ENCODE data around the gene CLEC2D. TPM values are rescaled to one million over a fixed set of nuclear protein-coding genes. Genes with fewer than 3 reads are reported as not detected.

Gene CLEC2D
- total RNA-seq, 1 donor from 2014 or later, result 13.5 TPM

DNA sequence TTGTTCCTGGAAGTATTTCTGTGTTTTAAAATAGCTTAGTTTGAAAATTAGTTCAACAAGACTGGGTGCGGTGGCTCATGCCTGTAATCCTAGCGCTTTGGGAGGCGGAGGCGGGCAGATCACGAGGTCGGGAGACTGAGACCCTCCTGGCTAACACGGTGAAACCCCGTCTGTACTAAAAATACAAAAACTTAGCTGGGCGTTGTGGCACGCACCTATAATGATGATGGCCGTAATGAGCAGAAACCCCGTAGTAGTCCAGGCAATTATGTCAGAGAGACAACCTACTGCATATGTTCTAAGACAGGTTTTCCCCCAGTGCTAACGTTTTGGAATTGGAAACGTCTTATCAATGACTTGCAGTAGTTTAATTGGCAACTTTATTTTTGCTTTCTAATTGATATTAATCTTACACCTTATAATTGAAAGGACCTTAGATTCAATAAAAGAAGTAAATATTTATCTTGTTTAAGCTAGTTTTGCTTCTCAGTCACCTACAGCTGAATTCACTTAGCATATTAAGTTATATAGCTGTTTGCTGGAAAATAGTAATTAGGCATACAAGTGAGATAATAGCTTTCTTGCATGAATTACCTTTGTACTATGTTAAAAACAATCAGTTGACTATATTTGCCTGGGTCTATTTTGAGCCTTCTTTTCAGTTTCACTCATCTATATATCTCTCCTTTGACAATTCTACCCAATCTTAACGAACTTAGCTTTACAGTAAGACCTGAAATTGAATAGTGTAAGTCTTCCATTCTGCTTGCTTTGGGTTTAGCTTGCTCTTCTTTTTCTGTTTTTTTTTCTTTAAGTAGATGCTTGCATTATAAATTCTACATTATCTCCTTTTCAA, 47.8 kb downstream of the CLEC2D start:
- no peak for TF ChIP-seq POLR2AphosphoS5 (IDR thresholded peaks at IDR 0.05; ENCODE audit: insufficient read depth in 1 of 2, low read depth in 1 of 2)
- no peak for TF ChIP-seq POLR2A (IDR thresholded peaks at IDR 0.05)
- TF ChIP-seq, protein P1, sequence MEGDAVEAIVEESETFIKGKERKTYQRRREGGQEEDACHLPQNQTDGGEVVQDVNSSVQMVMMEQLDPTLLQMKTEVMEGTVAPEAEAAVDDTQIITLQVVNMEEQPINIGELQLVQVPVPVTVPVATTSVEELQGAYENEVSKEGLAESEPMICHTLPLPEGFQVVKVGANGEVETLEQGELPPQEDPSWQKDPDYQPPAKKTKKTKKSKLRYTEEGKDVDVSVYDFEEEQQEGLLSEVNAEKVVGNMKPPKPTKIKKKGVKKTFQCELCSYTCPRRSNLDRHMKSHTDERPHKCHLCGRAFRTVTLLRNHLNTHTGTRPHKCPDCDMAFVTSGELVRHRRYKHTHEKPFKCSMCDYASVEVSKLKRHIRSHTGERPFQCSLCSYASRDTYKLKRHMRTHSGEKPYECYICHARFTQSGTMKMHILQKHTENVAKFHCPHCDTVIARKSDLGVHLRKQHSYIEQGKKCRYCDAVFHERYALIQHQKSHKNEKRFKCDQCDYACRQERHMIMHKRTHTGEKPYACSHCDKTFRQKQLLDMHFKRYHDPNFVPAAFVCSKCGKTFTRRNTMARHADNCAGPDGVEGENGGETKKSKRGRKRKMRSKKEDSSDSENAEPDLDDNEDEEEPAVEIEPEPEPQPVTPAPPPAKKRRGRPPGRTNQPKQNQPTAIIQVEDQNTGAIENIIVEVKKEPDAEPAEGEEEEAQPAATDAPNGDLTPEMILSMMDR (IDR thresholded peaks at IDR 0.05), result no peak
- no peak for DNase-seq (ENCODE audit: extremely low spot score in 2 of 2)
- H3K36me3 ChIP-seq, result no peaks in the 10 kb centered on the region
- intact Hi-C loops (cut with DNase I), result no loop called here
- H3K9me3 ChIP-seq, result no peaks in the 10 kb centered on the region
- peaks cover 10% of the 10 kb centered on the region for H3K4me1 ChIP-seq
- H3K27ac ChIP-seq, result no peak overlapping the region
- no peaks in the 10 kb centered on the region for H3K27me3 ChIP-seq
- no peak overlapping the region for H3K4me3 ChIP-seq

DNA sequence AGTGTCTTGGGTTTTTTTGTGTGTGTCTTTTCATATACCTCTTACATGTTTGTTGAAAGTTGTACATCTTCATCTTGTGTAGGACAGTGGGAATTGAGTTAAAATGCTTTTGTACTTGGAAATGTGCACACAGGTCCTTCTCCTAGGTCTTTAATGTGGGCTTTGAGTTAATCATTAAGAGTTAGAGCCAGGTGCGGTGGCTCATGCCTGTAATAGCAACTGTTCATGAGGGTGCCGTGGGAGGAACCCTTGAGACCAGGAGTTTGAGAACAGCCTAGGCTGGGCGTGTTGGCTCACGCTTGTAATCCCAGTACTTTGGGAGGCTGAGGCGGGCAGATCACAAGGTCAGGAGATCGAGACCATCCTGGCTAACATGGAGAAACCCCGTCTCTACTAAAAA, 49.5 kb downstream of the CLEC2D start:
- intact Hi-C loops (cut with DNase I), result no loop called here
- no peaks in the 10 kb centered on the region for H3K9me3 ChIP-seq
- H3K4me1 ChIP-seq, result peaks cover 10% of the 10 kb centered on the region
- no peaks in the 10 kb centered on the region for H3K36me3 ChIP-seq
- TF ChIP-seq POLR2AphosphoS5 (IDR thresholded peaks at IDR 0.05; ENCODE audit: insufficient read depth in 1 of 2, low read depth in 1 of 2) (no peak), POLR2A (IDR thresholded peaks at IDR 0.05) (no peak)
- TF ChIP-seq, protein P1 (IDR thresholded peaks at IDR 0.05), result no peak
- no peak for DNase-seq (ENCODE audit: extremely low spot score in 2 of 2)
- H3K4me3 ChIP-seq, result no peak overlapping the region
- no peak overlapping the region for H3K27ac ChIP-seq
- H3K27me3 ChIP-seq, result no peaks in the 10 kb centered on the region

DNA sequence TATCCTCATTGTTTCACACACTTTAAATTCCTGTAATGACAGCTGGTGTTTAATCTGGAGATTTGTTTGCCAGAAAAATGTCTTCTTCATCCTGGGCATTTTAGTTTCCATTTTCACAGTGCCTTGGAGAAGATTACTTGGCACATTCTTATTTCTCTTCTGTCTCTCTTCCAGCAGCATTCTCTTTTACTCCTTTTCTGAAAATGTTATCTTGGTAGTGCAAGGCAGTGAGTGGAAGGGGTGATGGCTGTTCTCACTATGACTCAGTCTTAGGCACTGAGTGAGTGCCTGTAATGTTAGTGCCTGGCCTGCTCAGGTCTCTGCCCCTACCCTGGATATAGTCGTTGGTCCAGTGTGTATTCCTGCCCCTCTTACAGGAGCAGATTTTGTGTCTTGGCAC, 50.3 kb downstream of the CLEC2D start:
- DNase-seq (ENCODE audit: extremely low spot score in 2 of 2), result no peak
- Histone ChIP-seq H3K36me3 (no peaks in the 10 kb centered on the region), H3K4me1 (peaks cover 10% of the 10 kb centered on the region), H3K27ac (no peak overlapping the region), H3K27me3 (no peaks in the 10 kb centered on the region), H3K9me3 (no peaks in the 10 kb centered on the region), H3K4me3 (no peak overlapping the region)
- TF ChIP-seq, protein P1 (IDR thresholded peaks at IDR 0.05), result no peak
- TF ChIP-seq POLR2AphosphoS5 (IDR thresholded peaks at IDR 0.05; ENCODE audit: insufficient read depth in 1 of 2, low read depth in 1 of 2) (no peak), POLR2A (IDR thresholded peaks at IDR 0.05) (no peak)
- intact Hi-C loops (cut with DNase I), result no loop called here

DNA sequence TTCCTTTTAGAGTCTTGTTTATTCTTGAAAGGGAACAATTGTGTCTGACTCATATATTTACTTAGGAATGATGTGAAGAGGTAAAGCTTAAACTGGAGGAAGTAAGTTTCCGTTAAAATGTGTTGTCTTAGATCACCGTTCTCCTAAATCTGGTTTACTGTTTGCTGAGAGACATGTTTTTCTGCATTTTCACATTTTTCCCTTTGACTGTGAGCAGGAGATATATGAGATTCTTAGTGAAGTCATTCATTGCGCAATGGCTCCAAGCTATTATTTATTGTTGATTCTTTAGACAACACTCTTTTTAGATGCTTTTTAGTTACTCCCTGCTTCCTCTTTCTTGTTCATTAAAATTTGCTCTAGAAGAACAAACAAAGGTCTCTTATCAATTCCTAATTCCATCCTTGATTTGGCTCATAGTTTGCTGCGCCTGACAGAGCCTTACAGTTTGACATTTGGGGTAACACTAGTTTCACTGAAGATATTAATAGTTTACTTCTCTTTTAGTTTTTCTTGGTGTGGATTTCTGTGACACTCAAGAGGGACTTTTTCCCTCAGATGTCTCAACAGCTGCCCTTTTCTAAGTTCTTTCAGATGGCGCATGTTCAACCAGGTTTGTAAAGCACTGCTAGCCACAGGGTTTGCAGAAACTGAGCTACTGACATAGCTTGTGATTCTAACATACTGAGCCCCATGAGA, 52.0 kb downstream of the CLEC2D start:
- Histone ChIP-seq H3K4me1 (peaks cover 10% of the 10 kb centered on the region), H3K27me3 (no peaks in the 10 kb centered on the region), H3K4me3 (no peak overlapping the region), H3K36me3 (no peaks in the 10 kb centered on the region), H3K9me3 (no peaks in the 10 kb centered on the region), H3K27ac (no peak overlapping the region)
- TF ChIP-seq, protein P1 (IDR thresholded peaks at IDR 0.05), result no peak
- no peak for TF ChIP-seq POLR2AphosphoS5 (IDR thresholded peaks at IDR 0.05; ENCODE audit: insufficient read depth in 1 of 2, low read depth in 1 of 2)
- no peak for TF ChIP-seq POLR2A (IDR thresholded peaks at IDR 0.05)
- DNase-seq (ENCODE audit: extremely low spot score in 2 of 2), result no peak
- intact Hi-C loops (cut with DNase I), result no loop called here

DNA sequence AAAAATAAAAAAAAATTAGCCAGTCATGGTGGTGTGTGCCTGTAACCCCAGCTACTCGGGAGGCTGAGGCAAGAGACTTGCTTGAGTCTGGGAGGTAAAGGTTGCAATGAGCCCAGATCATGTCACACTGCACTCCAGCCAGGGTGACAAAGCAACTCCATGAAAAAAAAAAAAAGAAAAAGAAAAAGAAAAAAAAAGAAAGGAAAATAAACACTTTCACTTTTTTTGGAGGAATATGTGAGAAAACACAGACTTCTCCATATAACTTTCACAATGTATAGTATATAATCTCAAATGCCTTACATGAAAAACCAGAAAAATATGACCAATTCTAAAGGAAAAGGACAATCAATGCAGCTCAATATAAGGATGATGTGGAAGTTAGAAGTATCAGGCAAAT, 54.5 kb downstream of the CLEC2D start:
- Histone ChIP-seq H3K36me3 (no peaks in the 10 kb centered on the region), H3K27ac (no peak overlapping the region), H3K9me3 (no peaks in the 10 kb centered on the region), H3K27me3 (no peaks in the 10 kb centered on the region), H3K4me3 (no peak overlapping the region), H3K4me1 (peaks cover 10% of the 10 kb centered on the region)
- TF ChIP-seq POLR2AphosphoS5 (IDR thresholded peaks at IDR 0.05; ENCODE audit: insufficient read depth in 1 of 2, low read depth in 1 of 2), result no peak
- TF ChIP-seq POLR2A (IDR thresholded peaks at IDR 0.05), result no peak
- TF ChIP-seq, protein P1 (IDR thresholded peaks at IDR 0.05), result no peak
- intact Hi-C loops (cut with DNase I), result no loop called here
- DNase-seq (ENCODE audit: extremely low spot score in 2 of 2), result no peak

All from vagina (tissue), 2 donors.